DMS53 treated with DMSO at 0.1 percent for 48 hours (cell line): ENCODE data around the gene PHYHIPL.

Source experiments
- DNase-seq: peaks from one replicate; lab custom pipeline; 2025; ENCODE audit not compliant: unreplicated experiment; lab: John Stamatoyannopoulos, UW

The PHYHIPL gene

GRCh38 chr10:59176241-59177030 lies at the start of gene PHYHIPL:
TSS of gene PHYHIPL (plus strand) at chr10:59176643. CDS start at chr10:59176854, 211 bp downstream.
- DNase-seq: peak; percentile 61

GRCh38 chr10:59126991-59127390 lies 49.5 kb upstream of the PHYHIPL start:
- DNase-seq: peak; percentile 93

DNA sequence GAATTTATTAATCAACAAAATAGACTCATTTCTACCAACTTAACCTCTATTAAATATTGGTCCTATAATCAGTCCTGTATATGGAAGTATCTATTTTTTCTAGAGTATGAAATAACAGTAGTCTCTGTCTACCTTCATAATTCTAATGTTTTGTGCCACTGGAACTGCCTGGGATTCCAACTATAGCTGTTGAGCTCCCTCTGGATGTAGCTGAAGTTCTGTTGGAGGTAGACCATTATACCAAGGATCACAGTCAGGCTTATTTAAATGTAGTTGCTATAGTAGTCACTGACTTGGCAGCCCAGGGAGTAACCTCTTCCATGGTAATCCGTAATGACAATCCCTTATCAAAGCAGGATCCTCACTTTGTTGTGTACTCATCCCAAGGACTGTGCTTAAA lies 48.5 kb upstream of the PHYHIPL start:
- DNase-seq: peak; percentile 24

- DNase-seq: no peak
These were observed 46.6 kb upstream of the PHYHIPL start for GRCh38 chr10:59129867-59130266.

- no peak for DNase-seq
These were observed 44.8 kb upstream of the PHYHIPL start for GRCh38 chr10:59131666-59132065.

- DNase-seq: no peak
These were observed 42.4 kb upstream of the PHYHIPL start for GRCh38 chr10:59133841-59134593.

DNA sequence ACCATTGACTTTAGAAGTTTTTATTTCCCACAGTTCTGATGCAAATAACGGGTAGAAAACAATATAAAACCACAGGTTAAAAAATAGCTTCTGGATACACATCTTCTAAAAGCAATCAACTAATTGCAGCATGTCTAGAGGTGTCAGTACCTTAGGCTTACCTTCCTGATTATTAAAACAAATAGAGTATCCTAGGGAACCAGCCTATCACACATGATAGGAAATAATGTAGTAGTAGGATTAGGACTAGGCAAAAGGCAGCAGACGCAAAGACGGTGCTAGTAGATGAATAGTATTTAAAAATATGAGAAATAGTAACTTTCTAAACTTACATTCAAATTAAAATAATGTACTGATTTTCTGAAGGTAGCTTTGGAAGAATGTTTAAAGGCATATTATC lies 41.7 kb upstream of the PHYHIPL start:
- no peak for DNase-seq

- no peak for DNase-seq
These were observed 41.2 kb upstream of the PHYHIPL start for GRCh38 chr10:59135275-59135674.

GRCh38 chr10:59138052-59138451 lies 38.4 kb upstream of the PHYHIPL start:
- no peak for DNase-seq

DNA sequence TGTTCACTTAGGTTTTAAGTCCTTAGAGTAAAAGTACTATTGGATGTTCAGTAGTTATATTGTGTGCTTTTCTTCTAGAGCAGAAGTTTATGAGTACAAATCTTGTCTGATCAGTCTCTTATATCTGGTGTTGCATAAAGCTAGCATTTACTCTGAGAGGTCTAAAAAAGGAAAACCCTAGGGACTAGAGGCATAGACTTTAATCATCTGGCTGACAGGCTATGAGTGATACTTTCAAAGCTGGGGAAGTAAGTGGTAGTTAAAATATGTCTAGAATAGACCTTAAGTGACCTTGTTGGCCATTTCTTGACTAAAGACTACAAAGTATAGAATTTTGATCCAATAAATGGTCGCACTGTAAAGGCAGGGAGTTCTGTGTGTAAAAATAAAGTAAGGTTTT lies 32.9 kb upstream of the PHYHIPL start:
- no peak for DNase-seq

GRCh38 chr10:59148701-59149100 lies 27.7 kb upstream of the PHYHIPL start:
- DNase-seq: no peak

- DNase-seq: no peak
These were observed 20.9 kb upstream of the PHYHIPL start for GRCh38 chr10:59155556-59155955.

DNA sequence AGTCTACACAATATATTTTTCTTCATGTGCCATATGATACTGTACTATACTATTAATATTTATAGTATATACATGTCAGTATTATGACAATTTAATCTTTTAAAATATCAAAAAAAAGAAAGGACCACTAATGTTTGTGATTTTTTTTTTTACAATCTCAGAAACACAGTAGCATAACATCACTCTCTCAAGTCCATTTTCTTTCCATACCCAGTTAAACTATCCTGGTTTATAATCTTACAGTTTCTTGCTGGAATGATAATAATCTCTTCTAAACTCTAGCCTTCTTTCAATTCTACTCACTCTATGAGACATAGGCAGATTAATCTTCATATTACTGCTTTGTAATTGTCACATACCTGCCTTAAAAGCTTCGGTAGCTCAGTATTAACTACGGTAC lies 8.9 kb upstream of the PHYHIPL start:
- no peak for DNase-seq

GRCh38 chr10:59172567-59172966 lies 3.9 kb upstream of the PHYHIPL start:
- no peak for DNase-seq

DNA sequence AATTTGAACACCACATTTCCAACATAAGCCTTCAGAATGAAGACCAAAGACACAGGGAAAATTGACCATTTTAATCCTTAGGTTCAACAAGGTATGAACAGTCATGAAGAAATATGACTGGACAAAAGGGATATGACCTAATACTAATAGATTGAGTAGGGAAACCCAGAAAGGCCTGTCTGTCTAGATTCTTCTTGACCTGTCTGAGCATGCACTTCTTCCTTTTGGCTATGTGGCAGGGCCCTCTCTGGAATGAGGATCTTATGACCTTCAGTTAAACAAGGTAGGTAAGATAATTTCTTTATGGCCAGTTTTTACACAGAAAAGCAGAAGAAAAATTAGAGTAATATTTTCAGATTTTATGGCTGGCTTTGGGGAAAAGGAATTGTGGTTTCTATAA lies 3.0 kb upstream of the PHYHIPL start:
- no peak for DNase-seq

DNA sequence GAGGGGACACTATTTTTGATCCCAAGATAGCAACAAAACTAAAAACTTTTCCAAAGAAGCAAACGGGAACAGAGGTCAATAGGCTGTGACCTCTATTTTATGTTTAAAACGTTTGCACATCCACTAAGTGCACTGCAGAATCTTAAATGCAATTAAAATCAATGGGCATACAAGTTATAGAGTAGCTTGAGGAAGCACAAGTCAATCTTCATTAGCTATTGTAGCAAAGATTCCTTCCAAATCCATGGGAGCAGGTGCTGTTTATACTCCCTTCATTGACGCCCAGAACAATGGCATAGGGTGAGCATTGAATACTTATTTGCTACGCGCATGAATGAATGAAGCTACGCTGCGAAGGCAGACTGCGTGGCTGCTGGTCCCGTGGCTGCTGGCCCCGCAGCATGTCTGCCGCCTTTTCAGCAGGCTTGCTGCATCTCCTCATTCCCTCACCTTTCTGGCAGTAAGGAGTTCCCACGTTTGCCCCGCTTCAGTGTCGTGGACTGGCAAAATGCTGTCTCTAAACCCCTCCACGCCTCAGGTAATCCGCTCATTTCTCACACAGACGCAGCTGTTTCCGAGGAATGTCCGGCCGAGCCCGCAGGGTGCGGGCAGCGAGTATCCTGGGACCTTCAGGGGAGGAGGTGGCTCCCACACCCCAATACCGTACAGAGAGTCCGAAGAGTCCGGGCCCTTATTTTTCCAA lies 754 bp upstream of the PHYHIPL start:
- peak; percentile 61 for DNase-seq

DNA sequence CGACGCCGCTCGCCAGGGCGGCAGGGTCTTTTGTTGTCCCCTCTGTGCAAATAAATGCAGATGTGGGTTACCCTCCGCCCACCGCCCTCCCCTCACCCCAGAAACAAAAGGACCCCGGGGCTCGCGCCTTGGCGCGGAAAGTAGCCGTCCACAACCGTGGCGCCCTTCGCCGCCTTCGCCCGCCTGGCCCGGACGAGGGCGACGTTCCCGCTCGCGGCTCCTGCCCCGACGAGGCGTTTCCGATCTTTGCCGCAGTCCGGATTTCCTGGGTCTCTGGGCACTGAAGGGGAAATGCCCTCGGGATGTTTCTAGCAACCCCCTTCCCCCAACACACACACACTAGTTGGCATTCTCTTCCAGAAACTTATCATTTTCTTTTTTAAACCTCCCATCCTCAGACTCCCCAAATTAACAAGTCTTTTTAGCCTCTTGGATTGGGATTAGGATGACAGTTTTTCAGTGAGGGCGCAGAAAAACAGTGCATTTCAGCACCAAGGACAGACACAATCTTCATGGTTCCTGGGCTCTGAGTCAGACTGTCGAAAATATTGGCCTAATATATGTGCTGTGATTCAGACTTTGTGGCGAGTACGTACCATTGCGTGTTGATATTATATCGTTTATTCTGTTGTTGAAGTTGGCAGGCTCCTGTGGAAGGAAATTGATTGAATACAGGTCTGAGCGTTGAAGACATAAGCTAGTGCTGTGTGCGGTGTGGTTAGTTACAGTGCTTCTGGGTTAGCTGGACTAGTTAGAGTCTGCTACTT lies 771 bp downstream of the PHYHIPL start:
- DNase-seq: peak; percentile 68

GRCh38 chr10:59177836-59178235 lies 1.4 kb downstream of the PHYHIPL start:
- no peak for DNase-seq

DNA sequence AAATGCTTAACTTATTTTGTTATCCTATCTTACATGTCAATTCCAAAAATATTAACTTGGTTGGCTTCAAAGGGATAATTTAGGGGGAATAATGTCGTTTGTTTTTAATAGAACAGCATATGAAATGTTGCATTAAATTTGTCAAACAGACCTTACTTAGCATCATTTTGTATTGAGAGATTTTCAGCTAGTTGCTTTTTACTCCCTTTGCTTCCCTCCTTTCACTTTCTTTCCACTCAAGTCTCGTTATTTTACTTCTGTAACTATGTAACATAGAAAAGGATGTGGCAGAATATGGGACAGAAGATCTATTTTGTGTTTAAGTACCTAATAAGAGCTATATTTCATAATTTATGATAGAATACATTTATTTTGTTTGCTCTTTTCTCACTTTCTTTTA lies 2.6 kb downstream of the PHYHIPL start:
- no peak for DNase-seq

GRCh38 chr10:59180689-59181270 lies 4.3 kb downstream of the PHYHIPL start:
- DNase-seq: no peak

DNA sequence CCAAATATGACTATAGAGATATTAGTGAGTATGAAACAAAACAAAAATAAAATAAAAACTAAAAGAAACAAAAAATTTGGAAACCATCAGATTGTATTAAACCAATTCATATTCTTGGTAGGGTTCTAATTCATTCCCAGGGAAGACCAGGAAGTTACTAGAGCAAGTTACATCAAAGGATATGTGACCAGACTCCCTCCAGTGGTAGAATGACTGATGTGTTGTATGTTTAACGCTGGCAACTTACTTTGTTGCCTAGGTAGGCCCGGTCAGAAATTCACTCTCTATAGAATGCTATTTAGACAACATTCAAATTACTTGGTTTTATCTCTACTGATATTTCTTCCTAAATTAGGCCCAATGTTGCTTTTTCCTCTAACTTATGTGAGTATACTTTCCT lies 5.2 kb downstream of the PHYHIPL start:
- peak; percentile 79 for DNase-seq
